Cardiac fibroblast (primary cell): ENCODE data around the gene ZNF536.
"Not testable (repeated sequence)": the region's sequence is repeated elsewhere in the genome, so short reads cannot be mapped to it uniquely, and the experiment has no call there.

ENCODE experiments used
- DNase-seq, 2 donors: peaks; one replicate each; pipeline versions ENCODE4 v3.0.0 to v3.0.0-alpha.2; 2010; ENCODE audit warnings: low read depth in 2 of 2
- H3K4me3 ChIP-seq, 2 donors: replicated peaks in 1 of 2; 1 replicate in 1 of 2; 2 replicates in 1 of 2; pipeline ENCODE4 v1.5.1; 2011; ENCODE audit warnings: low read depth in 2 of 2, low read length in 2 of 2, mild to moderate bottlenecking in 2 of 2, moderate library complexity in 1 of 2
- TF ChIP-seq, protein P1 (sequence below): IDR thresholded peaks from one replicate; pipeline ENCODE4 v1.5.1; 2011; ENCODE audit warnings: low read depth, mild to moderate bottlenecking, low read length, inconsistent platforms

Gene ZNF536

GRCh38 chr19:30391052-30391451 lies 18.9 kb downstream of the ZNF536 start:
- DNase-seq: no peak
- no peak overlapping the region for H3K4me3 ChIP-seq
- TF ChIP-seq, protein P1, sequence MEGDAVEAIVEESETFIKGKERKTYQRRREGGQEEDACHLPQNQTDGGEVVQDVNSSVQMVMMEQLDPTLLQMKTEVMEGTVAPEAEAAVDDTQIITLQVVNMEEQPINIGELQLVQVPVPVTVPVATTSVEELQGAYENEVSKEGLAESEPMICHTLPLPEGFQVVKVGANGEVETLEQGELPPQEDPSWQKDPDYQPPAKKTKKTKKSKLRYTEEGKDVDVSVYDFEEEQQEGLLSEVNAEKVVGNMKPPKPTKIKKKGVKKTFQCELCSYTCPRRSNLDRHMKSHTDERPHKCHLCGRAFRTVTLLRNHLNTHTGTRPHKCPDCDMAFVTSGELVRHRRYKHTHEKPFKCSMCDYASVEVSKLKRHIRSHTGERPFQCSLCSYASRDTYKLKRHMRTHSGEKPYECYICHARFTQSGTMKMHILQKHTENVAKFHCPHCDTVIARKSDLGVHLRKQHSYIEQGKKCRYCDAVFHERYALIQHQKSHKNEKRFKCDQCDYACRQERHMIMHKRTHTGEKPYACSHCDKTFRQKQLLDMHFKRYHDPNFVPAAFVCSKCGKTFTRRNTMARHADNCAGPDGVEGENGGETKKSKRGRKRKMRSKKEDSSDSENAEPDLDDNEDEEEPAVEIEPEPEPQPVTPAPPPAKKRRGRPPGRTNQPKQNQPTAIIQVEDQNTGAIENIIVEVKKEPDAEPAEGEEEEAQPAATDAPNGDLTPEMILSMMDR: no peak

GRCh38 chr19:30391554-30392551 lies 19.7 kb downstream of the ZNF536 start:
- TF ChIP-seq, protein P1: no peak
- no peak for DNase-seq
- no peak overlapping the region for H3K4me3 ChIP-seq

GRCh38 chr19:30393046-30393445 lies 20.9 kb downstream of the ZNF536 start:
- no peak for DNase-seq
- TF ChIP-seq, protein P1: no peak

GRCh38 chr19:30393729-30394480 lies 21.7 kb downstream of the ZNF536 start:
- H3K4me3 ChIP-seq: no peak overlapping the region
- DNase-seq: no peak
- TF ChIP-seq, protein P1: no peak

More at GRCh38 chr19:30393046-30393445, 20.9 kb downstream of the ZNF536 start:
- H3K4me3 ChIP-seq: no peak overlapping the region

DNA sequence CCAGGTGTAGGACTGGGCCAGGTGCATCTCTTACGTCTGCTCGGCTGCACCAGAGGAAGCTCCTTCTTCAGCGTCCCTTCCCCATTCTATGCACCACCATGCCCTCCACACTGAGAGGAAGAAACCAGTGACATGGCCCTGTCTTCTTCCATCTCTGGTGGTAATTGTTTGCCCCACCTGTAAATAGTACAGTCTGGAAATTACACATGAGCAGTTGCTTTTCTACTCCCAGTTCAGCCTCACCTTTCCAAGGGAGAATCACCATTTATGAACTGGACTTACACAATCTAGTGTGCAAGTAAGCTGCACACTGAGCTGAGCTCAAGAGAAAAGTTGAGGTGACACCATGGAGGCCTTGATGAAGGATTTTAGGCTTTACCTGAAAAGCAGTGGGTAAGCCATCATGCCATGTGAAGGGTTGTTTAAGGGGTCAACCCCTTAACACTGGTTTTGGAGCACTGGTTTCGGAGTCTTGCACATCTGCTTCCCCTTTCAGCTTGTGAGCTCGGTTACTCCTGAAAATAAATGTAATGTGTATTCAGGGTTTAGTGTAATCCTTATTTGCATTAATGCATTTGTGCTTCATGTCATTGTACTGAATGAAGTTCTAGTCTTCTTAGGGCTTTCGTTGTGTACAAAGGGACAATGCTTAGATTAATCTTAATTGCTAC lies 22.4 kb downstream of the ZNF536 start:
- TF ChIP-seq, protein P1: no peak
- no peak for DNase-seq
- H3K4me3 ChIP-seq: no peak overlapping the region

- no peak overlapping the region for H3K4me3 ChIP-seq
- no peak for DNase-seq
- TF ChIP-seq, protein P1: no peak
Observed at GRCh38 chr19:30395283-30395682, 23.1 kb downstream of the ZNF536 start.

DNA sequence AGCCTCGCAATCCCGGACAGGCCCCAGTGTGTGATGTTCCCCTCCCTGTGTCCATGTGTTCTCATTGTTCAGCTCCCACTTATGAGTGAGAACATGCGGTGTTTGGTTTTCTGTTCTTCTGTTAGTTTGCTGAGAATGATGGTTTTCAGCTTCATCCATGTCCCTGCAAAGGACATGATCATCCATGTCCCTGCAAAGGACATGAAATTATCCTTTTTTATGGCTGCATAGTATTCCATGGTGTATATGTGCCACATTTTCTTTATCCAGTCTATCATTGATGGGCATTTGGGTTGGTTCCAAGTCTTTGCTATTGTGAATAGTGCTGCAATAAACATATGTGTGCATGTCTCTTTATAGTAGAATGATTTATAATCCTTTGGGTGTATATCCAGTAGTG lies 26.4 kb downstream of the ZNF536 start:
- DNase-seq, H3K4me3 ChIP-seq: not testable (repeated sequence)
